ENCODE data around the gene CAMTA1.
A peak's percentile ranks its signal among the peaks of the same experiment; 100 is the strongest.

The CAMTA1 gene

DNA sequence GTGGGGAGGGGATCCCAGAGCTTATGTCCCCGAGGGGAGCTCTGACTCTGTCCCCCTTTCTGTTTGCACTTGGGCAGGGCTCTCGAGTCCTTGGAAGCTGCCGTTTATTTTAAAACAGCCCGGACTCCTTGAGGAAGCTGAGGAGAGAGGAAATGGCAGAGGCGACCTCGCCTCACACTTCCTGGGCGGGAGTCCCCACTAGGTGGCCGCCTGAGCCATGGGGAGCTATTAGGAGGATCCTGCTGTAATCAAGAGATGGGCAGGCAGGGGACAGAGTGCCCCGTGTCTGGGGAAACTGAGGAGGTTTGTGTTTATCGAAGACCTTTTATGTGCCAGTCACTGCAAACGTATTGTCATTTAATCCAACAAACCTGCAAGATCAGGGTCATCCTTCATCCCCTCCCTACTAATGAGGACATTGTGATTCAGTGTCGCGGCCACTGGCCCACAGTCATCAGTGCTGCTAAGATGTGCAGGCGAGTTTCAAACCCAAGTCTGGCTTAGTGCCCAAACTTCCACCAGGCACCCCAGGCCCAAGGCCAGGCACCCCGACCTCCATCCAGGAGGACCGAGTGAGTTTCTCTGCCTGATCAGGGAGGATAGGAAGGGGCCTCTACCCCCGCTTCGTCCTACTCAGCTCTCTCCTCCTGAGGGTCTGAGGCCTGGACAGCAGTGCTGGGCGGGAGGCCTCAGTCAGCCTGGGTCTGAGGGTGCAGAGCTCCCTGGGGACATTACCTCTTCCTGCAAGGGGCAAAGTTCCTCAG, 669.0 kb downstream of the CAMTA1 start:
- DNase-seq, result peak; percentile 67

GRCh38 chr1:7454895-7455784, 669.9 kb downstream of the CAMTA1 start:
- no peak for DNase-seq

DNA sequence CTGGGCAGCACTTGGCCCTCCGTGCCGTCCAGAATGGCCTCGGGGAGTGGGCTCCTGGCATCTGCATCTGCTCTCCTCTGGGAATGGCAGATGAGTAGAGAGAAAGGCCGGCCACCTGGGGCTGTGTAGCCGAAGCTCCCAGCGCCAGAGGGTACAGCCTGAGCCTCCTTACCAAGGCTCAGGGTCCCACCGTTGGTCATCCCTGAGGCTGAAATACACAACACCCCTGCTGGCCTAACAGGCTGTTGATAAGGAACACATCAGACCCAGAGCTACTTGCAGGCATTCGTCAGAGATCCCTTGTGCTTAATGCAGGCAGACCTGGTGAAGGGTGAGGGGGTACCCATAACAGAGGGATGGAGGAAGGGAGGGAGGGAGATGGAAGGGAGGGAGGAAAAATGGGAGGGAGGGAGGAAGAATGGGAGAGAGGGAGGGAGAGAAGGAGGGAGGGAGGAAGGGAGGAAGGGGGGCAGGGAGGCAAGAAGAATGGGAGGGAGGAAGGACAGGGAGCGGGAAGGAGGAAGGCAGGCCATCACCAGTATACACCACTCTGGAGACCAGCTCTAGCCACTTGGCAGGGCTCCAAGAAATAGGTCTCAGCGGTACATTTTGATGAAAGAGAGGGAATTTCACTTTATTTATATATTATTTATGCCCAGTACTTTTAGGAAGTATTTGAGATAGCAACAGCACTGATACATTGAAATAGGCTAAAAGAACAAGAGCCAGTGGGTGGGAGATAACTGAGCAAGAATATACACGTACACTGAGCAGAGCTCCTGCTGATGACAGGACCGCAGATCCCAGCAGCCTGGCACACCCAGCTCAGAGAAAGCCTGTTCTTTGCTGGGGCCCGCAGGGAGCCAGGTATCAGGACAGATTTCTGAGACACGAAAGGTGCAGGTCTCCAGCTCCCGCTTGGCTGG, 670.8 kb downstream of the CAMTA1 start:
- no peak for DNase-seq

- DNase-seq, result no peak
Measured at GRCh38 chr1:7456722-7457082, 671.4 kb downstream of the CAMTA1 start.

- DNase-seq, result no peak
Measured at GRCh38 chr1:7457811-7458210, 672.6 kb downstream of the CAMTA1 start.

- no peak for DNase-seq
Measured at GRCh38 chr1:7458946-7459345, 673.7 kb downstream of the CAMTA1 start.

DNA sequence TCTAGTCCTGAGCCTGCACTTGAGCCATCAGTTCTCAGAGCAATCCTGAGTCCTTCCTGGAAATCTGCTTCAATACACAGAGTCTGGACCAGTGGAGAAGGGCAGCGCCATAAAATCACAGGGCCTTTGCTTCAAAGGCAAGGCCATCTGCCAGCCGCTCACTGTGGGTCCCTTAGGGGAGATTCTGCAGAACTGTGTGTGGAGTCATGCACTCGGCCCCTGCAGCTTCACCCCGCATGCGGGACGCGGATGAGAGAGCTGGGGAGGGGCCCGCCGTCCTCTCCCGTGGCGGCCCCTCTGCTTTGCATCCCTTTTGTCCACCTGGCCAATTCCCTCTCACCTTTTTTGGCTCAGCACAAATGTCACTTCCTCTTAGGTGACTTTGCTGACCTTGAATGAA, 674.7 kb downstream of the CAMTA1 start:
- no peak for DNase-seq

GRCh38 chr1:7460807-7461206, 675.6 kb downstream of the CAMTA1 start:
- DNase-seq, result no peak

- DNase-seq, result no peak
Measured at GRCh38 chr1:7462617-7463016, 677.4 kb downstream of the CAMTA1 start.

GRCh38 chr1:7463526-7463925, 678.3 kb downstream of the CAMTA1 start:
- no peak for DNase-seq

GRCh38 chr1:7464736-7465135, 679.5 kb downstream of the CAMTA1 start:
- no peak for DNase-seq

- DNase-seq, result no peak
Measured at GRCh38 chr1:7467476-7468175, 682.4 kb downstream of the CAMTA1 start.

- no peak for DNase-seq
Measured at GRCh38 chr1:7468248-7468647, 683.0 kb downstream of the CAMTA1 start.

DNA sequence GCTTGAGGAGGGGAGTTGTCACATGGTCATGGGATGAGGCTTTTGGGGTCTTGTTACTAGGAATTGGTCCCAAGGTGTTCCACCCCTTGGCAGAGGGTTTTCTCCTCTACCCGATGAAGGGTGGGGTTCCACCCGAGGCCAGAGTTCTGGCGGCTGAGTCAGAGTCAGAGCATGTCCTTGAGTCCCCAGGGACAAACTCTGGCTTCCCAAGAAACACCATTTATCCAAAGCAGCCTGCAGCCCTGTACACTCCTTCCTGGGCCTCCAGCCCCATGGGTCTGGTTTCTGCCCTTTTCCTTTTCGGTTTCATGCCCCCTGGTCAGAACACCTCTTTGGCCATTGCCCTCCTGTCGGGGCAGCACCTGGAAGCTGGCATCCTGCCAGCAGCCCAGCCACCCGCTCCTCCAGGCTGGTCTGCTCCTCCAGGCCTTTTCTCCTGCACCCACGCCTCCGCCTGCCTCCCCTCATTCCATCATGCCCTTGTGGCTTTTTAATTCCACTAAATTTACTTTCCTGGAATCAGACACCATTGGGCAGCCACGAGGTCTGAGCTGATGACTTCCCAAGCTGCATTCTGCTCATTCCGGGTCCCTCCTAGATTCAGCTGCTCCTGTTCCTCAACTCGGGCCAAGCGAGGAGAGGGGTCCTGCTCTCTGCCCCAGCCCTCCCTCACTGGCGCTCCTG, 684.1 kb downstream of the CAMTA1 start:
- no peak for DNase-seq

GRCh38 chr1:7470904-7471638, 685.8 kb downstream of the CAMTA1 start:
- DNase-seq, result peak; percentile 74

DNA sequence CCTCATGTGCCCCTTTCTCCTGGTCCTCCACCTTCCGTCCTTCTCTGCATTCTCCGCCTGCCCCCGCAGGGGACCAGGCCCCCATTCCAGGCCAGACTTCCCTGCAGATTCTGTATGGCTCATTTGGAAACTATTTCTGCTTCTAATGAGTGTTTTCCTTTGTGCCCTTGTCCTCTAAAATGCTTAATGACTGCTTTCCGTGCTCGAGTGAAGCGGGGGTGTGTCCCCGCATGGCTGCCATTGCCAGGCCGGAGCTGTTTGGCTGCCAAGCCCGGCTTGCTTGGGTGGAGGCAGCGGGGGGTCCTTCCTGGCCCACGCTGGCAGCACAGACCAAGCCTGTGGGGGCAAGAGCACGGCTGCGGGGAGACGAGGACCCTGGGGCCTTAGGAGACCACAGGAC, 686.6 kb downstream of the CAMTA1 start:
- no peak for DNase-seq

GRCh38 chr1:7473223-7474142, 688.2 kb downstream of the CAMTA1 start:
- no peak for DNase-seq

GRCh38 chr1:7474143-7474490, 688.9 kb downstream of the CAMTA1 start:
- no peak for DNase-seq

GRCh38 chr1:7474786-7475502, 689.7 kb downstream of the CAMTA1 start:
- no peak for DNase-seq

All from 8988T (cell line).